ENCODE measurements around the gene RAB15. TPM values are rescaled to one million over a fixed set of nuclear protein-coding genes. Genes with fewer than 3 reads are reported as not detected.

The RAB15 gene
- total RNA-seq, 1 experiment from 2014 or later, result 3.3 TPM

DNA sequence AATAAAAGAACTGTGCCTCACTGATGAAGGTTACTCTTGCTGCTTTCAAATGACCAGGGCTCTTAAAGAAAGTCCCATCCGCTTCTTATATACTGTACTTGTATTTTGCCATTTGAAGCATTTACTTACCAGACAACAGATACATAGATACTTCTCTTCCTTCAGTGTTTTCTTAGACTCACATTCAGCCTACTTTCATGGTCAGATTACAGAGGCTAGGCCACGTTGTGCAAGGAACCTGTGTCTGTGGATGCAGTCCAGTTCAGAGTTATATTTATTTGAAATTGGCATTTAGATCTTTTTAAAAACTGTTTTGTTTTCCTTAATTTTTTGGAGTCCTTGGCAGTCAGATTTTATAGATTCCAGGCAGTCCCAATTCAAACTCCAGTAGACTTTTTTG is 51.7 kb downstream of the RAB15 start:
- H3K4me1 ChIP-seq (ENCODE audit: control insufficient read depth in 1 of 2, insufficient read depth in 2 of 2, low read length in 2 of 2), result peaks cover 4 to 5% of the 10 kb centered on the region in 2 experiments; a peak in 3 of 4 replicates
- intact Hi-C loops (cut with micrococcal nuclease), result no loop called here
- no peaks in the 10 kb centered on the region for H3K27me3 ChIP-seq (ENCODE audit: insufficient read depth, low read length)
- no peak overlapping the region for H3K4me2 ChIP-seq (ENCODE audit: low read length)
- peaks cover 91% of the 10 kb centered on the region for H3K79me2 ChIP-seq (ENCODE audit: insufficient read depth, low read length)
- ATAC-seq (no peak), DNase-seq (ENCODE audit: low read depth, low spot score) (no peak)
- RAD21 ChIA-PET (ENCODE audit: low non-redundant PET in 1 of 2, low total read pairs in 2 of 2, uncharacterized antibody in 2 of 2, unreplicated experiment in 2 of 2), result no interaction called here
- no peaks in the 10 kb centered on the region for H4K20me1 ChIP-seq (ENCODE audit: insufficient read depth)
- peaks cover 0 to 19% of the 10 kb centered on the region in 2 experiments; a peak in 2 of 4 replicates for H3K36me3 ChIP-seq (ENCODE audit: control insufficient read depth in 1 of 2, insufficient read depth in 2 of 2, low read length in 2 of 2)
- POLR2A ChIA-PET, result interaction anchor here (0.8 kb wide), 1 partner anchor 16 kb away, joined by 3 read pairs; no protein-coding TSS in a partner anchor
- no peak overlapping the region for H3K4me3 ChIP-seq (replicated peaks in 1 of 2; ENCODE audit: low read depth in 1 of 2, low read length in 2 of 2)
- no TSS peak for BruUV-seq (replicated peaks)
- CTCF ChIA-PET, result interaction anchor here (1.8 kb wide), 1 partner anchor 10 kb away, joined by 5 read pairs; no protein-coding TSS in a partner anchor
- no peak overlapping the region for H2AFZ ChIP-seq (ENCODE audit: low read depth, low read length, poor library complexity, severe bottlenecking)
- H3K9ac ChIP-seq (ENCODE audit: low read length), result no peak overlapping the region
- no peaks in the 10 kb centered on the region for H3K9me2 ChIP-seq (ENCODE audit: insufficient read depth)
- H3K27ac ChIP-seq (ENCODE audit: low read depth, low read length), result no peak overlapping the region
- TF ChIP-seq SRF (IDR thresholded peaks at IDR 0.05; ENCODE audit: low read depth) (no peak), SIN3A (IDR thresholded peaks at IDR 0.05; ENCODE audit: low read depth) (no peak), EZH2phosphoT487 (IDR thresholded peaks at IDR 0.05; ENCODE audit: borderline replicate concordance) (no peak), CTCF (IDR thresholded peaks at IDR 0.05 in 2 of 3, conservative IDR thresholded peaks at IDR 0.05 in 1 of 3; ENCODE audit: borderline replicate concordance in 1 of 3, insufficient read depth in 1 of 3, low read depth in 2 of 3, low read length in 2 of 3) (no peak), POLR2A (IDR thresholded peaks at IDR 0.05; ENCODE audit: borderline replicate concordance, extremely low read depth, insufficient read depth, insufficient read length) (no peak), ZFX (IDR thresholded peaks at IDR 0.05) (no peak), SP1 (IDR thresholded peaks at IDR 0.05; ENCODE audit: low read depth) (no peak), YY1 (IDR thresholded peaks at IDR 0.05; ENCODE audit: extremely low read depth, insufficient replicate concordance, low read depth, low read length) (no peak), ZNF274 (IDR thresholded peaks at IDR 0.05; ENCODE audit: low read depth, low read length) (no peak), TCF7L2 (IDR thresholded peaks at IDR 0.05; ENCODE audit: borderline replicate concordance, extremely low read depth, insufficient read depth, insufficient read length) (no peak), RAD21 (IDR thresholded peaks at IDR 0.05; ENCODE audit: low read depth) (no peak)
- H3K9me3 ChIP-seq (ENCODE audit: control insufficient read depth in 1 of 2, insufficient read depth in 1 of 2, low read depth in 1 of 2, low read length in 2 of 2), result no peaks in the 10 kb centered on the region
